HG02610 (cell line): ENCODE measurements around the gene SELENBP1.
A peak's percentile ranks its signal among the peaks of the same experiment; 100 is the strongest.

Experiments
- ATAC-seq: cut with Tn5 transposase; IDR thresholded peaks from one replicate; pipeline ENCODE4 v1.9.1; 2021; ENCODE audit warnings: mild to moderate bottlenecking, moderate library complexity; ENCODE audit not compliant: unreplicated experiment

The SELENBP1 gene

GRCh38 chr1:151346082-151346768 lies 26.3 kb downstream of the SELENBP1 start:
- ATAC-seq: no peak

GRCh38 chr1:151344291-151344690 lies 28.2 kb downstream of the SELENBP1 start:
- no peak for ATAC-seq

- no peak for ATAC-seq
These were observed 28.9 kb downstream of the SELENBP1 start for GRCh38 chr1:151343587-151343986.

GRCh38 chr1:151342569-151342968 lies 29.9 kb downstream of the SELENBP1 start:
- ATAC-seq: no peak

GRCh38 chr1:151342021-151342420 lies 30.5 kb downstream of the SELENBP1 start:
- no peak for ATAC-seq

GRCh38 chr1:151340870-151341754 lies 31.4 kb downstream of the SELENBP1 start:
- ATAC-seq: peak; percentile 43

GRCh38 chr1:151336556-151336955 lies 35.9 kb downstream of the SELENBP1 start:
- no peak for ATAC-seq

GRCh38 chr1:151334822-151335221 lies 37.7 kb downstream of the SELENBP1 start:
- no peak for ATAC-seq

GRCh38 chr1:151327903-151328674 lies 44.4 kb downstream of the SELENBP1 start:
- ATAC-seq: peak; percentile 8

GRCh38 chr1:151327223-151327902 lies 45.1 kb downstream of the SELENBP1 start, which contains the start of gene PI4KB:
Gene PI4KB (minus strand): TSS chr1:151327416. CDS start chr1:151316481, 10,935 bp downstream.
- peak; percentile 73 for ATAC-seq

- ATAC-seq: peak; percentile 41
These were observed 45.8 kb downstream of the SELENBP1 start for GRCh38 chr1:151326619-151327222.

- ATAC-seq: no peak
These were observed 46.7 kb downstream of the SELENBP1 start for GRCh38 chr1:151325646-151326429.

GRCh38 chr1:151325231-151325630 lies 47.3 kb downstream of the SELENBP1 start:
- no peak for ATAC-seq

GRCh38 chr1:151324390-151324930 lies 48.0 kb downstream of the SELENBP1 start:
- ATAC-seq: no peak

GRCh38 chr1:151318975-151319374 lies 53.5 kb downstream of the SELENBP1 start:
- no peak for ATAC-seq

GRCh38 chr1:151315565-151316235 lies 56.8 kb downstream of the SELENBP1 start:
- no peak for ATAC-seq
